GM23248 (cell line): ENCODE measurements around the gene HDAC9. TPM values are rescaled to one million over a fixed set of nuclear protein-coding genes. Genes with fewer than 3 reads are reported as not detected.

Experiments used
- DNase-seq: peaks from one replicate; pipeline ENCODE4 v3.0.0-alpha.2; 2015
- H2AFZ ChIP-seq: fragments of 200-600 bp; sonication (generic); 2 replicates; pipeline ENCODE4 v1.6.1; 2016; ENCODE audit warnings: antibody characterized with exemption
- H3F3A ChIP-seq: fragments of 200-600 bp; sonication (generic); 2 replicates; pipeline ENCODE4 v1.6.1; 2016; ENCODE audit warnings: mild to moderate bottlenecking, antibody characterized with exemption, mixed run types; ENCODE audit not compliant: insufficient read depth
- H3K27ac ChIP-seq: fragments of 200-600 bp; sonication (generic); 2 replicates; pipeline ENCODE4 v1.5.1; 2016; ENCODE audit warnings: mild to moderate bottlenecking
- H3K27me3 ChIP-seq: fragments of 200-600 bp; sonication (generic); replicated peaks from 2 replicates; pipeline ENCODE4 v1.6.1; 2016; ENCODE audit warnings: mild to moderate bottlenecking; ENCODE audit not compliant: insufficient read depth
- H3K36me3 ChIP-seq: fragments of 200-600 bp; sonication (generic); 2 replicates; pipeline ENCODE4 v1.6.1; 2016; ENCODE audit warnings: low read depth, mild to moderate bottlenecking
- H3K4me1 ChIP-seq: fragments of 200-600 bp; sonication (generic); 2 replicates; pipeline ENCODE4 v1.6.1; 2016; ENCODE audit warnings: mild to moderate bottlenecking; ENCODE audit not compliant: insufficient read depth
- H3K4me2 ChIP-seq: fragments of 200-600 bp; sonication (generic); one replicate; pipeline ENCODE4 v1.6.1; 2016; ENCODE audit warnings: mild to moderate bottlenecking; ENCODE audit not compliant: unreplicated experiment
- H3K4me3 ChIP-seq: fragments of 200-600 bp; sonication (generic); 2 replicates; pipeline ENCODE4 v1.5.1; 2016; ENCODE audit warnings: mild to moderate bottlenecking
- H3K79me2 ChIP-seq: fragments of 200-600 bp; sonication (generic); 2 replicates; pipeline ENCODE4 v1.6.1; 2016; ENCODE audit warnings: mild to moderate bottlenecking; ENCODE audit not compliant: insufficient read depth
- H3K9ac ChIP-seq: fragments of 200-600 bp; sonication (generic); 2 replicates; pipeline ENCODE4 v1.6.1; 2016; ENCODE audit warnings: mild to moderate bottlenecking
- H3K9me2 ChIP-seq: fragments of 200-600 bp; sonication (generic); 2 replicates; pipeline ENCODE4 v1.6.1; 2016; ENCODE audit warnings: mixed run types, mild to moderate bottlenecking, moderate library complexity; ENCODE audit not compliant: insufficient read depth
- H3K9me3 ChIP-seq: fragments of 200-600 bp; sonication (generic); one replicate; pipeline ENCODE4 v1.6.1; 2017; ENCODE audit warnings: low read depth
- H4K20me1 ChIP-seq: fragments of 200-600 bp; sonication (generic); 2 replicates; pipeline ENCODE4 v1.6.0; 2016; ENCODE audit not compliant: insufficient read depth
- EZH2 ChIP-seq: fragments of 200-600 bp; sonication (generic); IDR thresholded peaks from 2 replicates; pipeline ENCODE4 v1.6.1; 2018; ENCODE audit warnings: antibody characterized with exemption, mild to moderate bottlenecking; ENCODE audit not compliant: insufficient read depth, poor library complexity, severe bottlenecking
- EZH2phosphoT487 ChIP-seq: fragments of 200-600 bp; sonication (generic); IDR thresholded peaks from 2 replicates; pipeline ENCODE4 v1.6.1; 2018; ENCODE audit warnings: antibody characterized with exemption, moderate library complexity, mild to moderate bottlenecking, low read depth; ENCODE audit not compliant: insufficient read depth
- WGBS, 2 experiments: methylation state at CpG; one replicate each; pipeline ENCODE4 v1.1.6; 2015 to 2017; ENCODE audit warnings: low lambda C conversion rate in 2 of 2, low coverage in 1 of 2; ENCODE audit errors: missing lambda C conversion rate in 2 of 2; 5-methylcytosine and 5-hydroxymethylcytosine counted together
- in situ Hi-C: fragments of 300-500 bp; cut with MboI; formaldehyde crosslinking; loops from 2 replicates; pipeline ENCODE4 v1.15.0; 2020
- polyA plus RNA-seq: library from polyadenylated mRNA; unstranded; fragments of >200 nt; fragmentation: Nextera tagmentation; extraction: Ambion mirVana; gene quantifications from 2 replicates; pipeline ENCODE4 v1.2.1, GENCODE V29; 2016
- total RNA-seq: library from RNA; depleted of rRNA; stranded (reverse); fragments of >200 nt; shearing (Covaris generic); gene quantifications from 2 replicates; pipeline ENCODE4 v1.2.3, GENCODE V29; 2014

Gene HDAC9
- total and polyA plus RNA-seq, 2 experiments from 2014 or later: 1.6 to 2.1 TPM

GRCh38 chr7:18558503-18558902, 63.0 kb downstream of the HDAC9 start:
- Histone ChIP-seq H3K79me2 (no peaks in the 10 kb centered on the region), H3K4me3 (no peak overlapping the region), H3K9me2 (no peaks in the 10 kb centered on the region), H3K27me3 (no peaks in the 10 kb centered on the region), H4K20me1 (no peaks in the 10 kb centered on the region), H3F3A (no peaks in the 10 kb centered on the region), H3K4me2 (no peak overlapping the region), H3K9ac (no peak overlapping the region), H3K27ac (no peak overlapping the region), H3K4me1 (peaks cover 20% of the 10 kb centered on the region), H3K9me3 (no peaks in the 10 kb centered on the region), H3K36me3 (no peaks in the 10 kb centered on the region), H2AFZ (no peak overlapping the region)
- TF ChIP-seq EZH2phosphoT487: no peak
- no peak for TF ChIP-seq EZH2
- in situ Hi-C loops: loop anchor here (25.0 kb wide), 2 partner anchors 596 to 871 kb away; no protein-coding TSS in a partner anchor
- 64 to 74% methylated on average over 3 of the region's 3 CpGs for WGBS, 2 experiments
- peak; percentile 20 for DNase-seq

GRCh38 chr7:18558910-18559309, 63.4 kb downstream of the HDAC9 start:
- Histone ChIP-seq H3K4me2 (no peak overlapping the region), H3K27ac (no peak overlapping the region)

GRCh38 chr7:18559756-18560155, 64.2 kb downstream of the HDAC9 start:
- Histone ChIP-seq H3F3A (no peaks in the 10 kb centered on the region), H3K36me3 (no peaks in the 10 kb centered on the region), H3K4me1 (peaks cover 18% of the 10 kb centered on the region), H3K27me3 (no peaks in the 10 kb centered on the region), H3K79me2 (no peaks in the 10 kb centered on the region), H3K9me2 (no peaks in the 10 kb centered on the region), H4K20me1 (no peaks in the 10 kb centered on the region), H3K9me3 (no peaks in the 10 kb centered on the region), H2AFZ (no peak overlapping the region), H3K4me2 (no peak overlapping the region), H3K9ac (no peak overlapping the region), H3K4me3 (no peak overlapping the region), H3K27ac (no peak overlapping the region)
- TF ChIP-seq EZH2phosphoT487: no peak
- no peak for TF ChIP-seq EZH2
- DNase-seq: no peak
- in situ Hi-C loops: loop anchor here (10.0 to 25.0 kb wide), 3 partner anchors 205 to 872 kb away; no protein-coding TSS in a partner anchor

More at GRCh38 chr7:18558910-18559309, 63.4 kb downstream of the HDAC9 start:
- Histone ChIP-seq H3K4me1 (peaks cover 20% of the 10 kb centered on the region), H2AFZ (no peak overlapping the region), H3K9me3 (no peaks in the 10 kb centered on the region), H3K4me3 (no peak overlapping the region), H3K36me3 (no peaks in the 10 kb centered on the region), H3K9ac (no peak overlapping the region), H4K20me1 (no peaks in the 10 kb centered on the region), H3K79me2 (no peaks in the 10 kb centered on the region), H3F3A (no peaks in the 10 kb centered on the region), H3K9me2 (no peaks in the 10 kb centered on the region), H3K27me3 (no peaks in the 10 kb centered on the region)
- in situ Hi-C loops: loop anchor here (25.0 kb wide), 2 partner anchors 597 to 872 kb away; no protein-coding TSS in a partner anchor
- no peak for DNase-seq
- 96 to 99% methylated on average over 3 of the region's 3 CpGs for WGBS, 2 experiments
- TF ChIP-seq EZH2phosphoT487: no peak
- TF ChIP-seq EZH2: no peak

- in situ Hi-C loops: loop anchor here (10.0 to 25.0 kb wide), 3 partner anchors 210 to 877 kb away; no protein-coding TSS in a partner anchor
- Histone ChIP-seq H3F3A (no peaks in the 10 kb centered on the region), H3K4me2 (no peak overlapping the region), H3K9ac (no peak overlapping the region), H3K9me2 (no peaks in the 10 kb centered on the region), H3K27ac (no peak overlapping the region), H3K4me3 (no peak overlapping the region), H3K36me3 (no peaks in the 10 kb centered on the region), H3K79me2 (no peaks in the 10 kb centered on the region), H3K9me3 (no peaks in the 10 kb centered on the region), H3K27me3 (no peaks in the 10 kb centered on the region), H4K20me1 (no peaks in the 10 kb centered on the region), H2AFZ (no peak overlapping the region), H3K4me1 (no peaks in the 10 kb centered on the region)
- WGBS, 2 experiments: 92 to 94% methylated on average over 5 of the region's 5 CpGs
- TF ChIP-seq EZH2 (no peak), EZH2phosphoT487 (no peak)
- DNase-seq: no peak
Observed at GRCh38 chr7:18564779-18565178, 69.2 kb downstream of the HDAC9 start.

GRCh38 chr7:18565337-18565736, 69.8 kb downstream of the HDAC9 start:
- no peaks in the 10 kb centered on the region for H3K9me3 ChIP-seq
- H3K9ac ChIP-seq: no peak overlapping the region
- in situ Hi-C loops: loop anchor here (10.0 to 25.0 kb wide), 3 partner anchors 211 to 878 kb away; no protein-coding TSS in a partner anchor
- H4K20me1 ChIP-seq: no peaks in the 10 kb centered on the region
- H3F3A ChIP-seq: no peaks in the 10 kb centered on the region
- H2AFZ ChIP-seq: no peak overlapping the region
- H3K9me2 ChIP-seq: no peaks in the 10 kb centered on the region
- no peaks in the 10 kb centered on the region for H3K4me1 ChIP-seq
- no peak overlapping the region for H3K27ac ChIP-seq
- TF ChIP-seq EZH2: no peak
- TF ChIP-seq EZH2phosphoT487: no peak
- no peaks in the 10 kb centered on the region for H3K79me2 ChIP-seq
- H3K27me3 ChIP-seq: no peaks in the 10 kb centered on the region
- H3K36me3 ChIP-seq: no peaks in the 10 kb centered on the region
- no peak overlapping the region for H3K4me3 ChIP-seq
- no peak overlapping the region for H3K4me2 ChIP-seq
- DNase-seq: no peak
